GM08714 (cell line): ENCODE results near the gene PRRG2.
A peak's percentile ranks its signal among the peaks of the same experiment; 100 is the strongest.

ENCODE experiments used
- H3K4me3 ChIP-seq: fragments of 200-500 bp; sonication (Bioruptor generic); 2 replicates; pipeline ENCODE4 v1.5.1; 2014; ENCODE audit warnings: mild to moderate bottlenecking, low read length, inconsistent platforms
- ZNF274 ChIP-seq: IDR thresholded peaks from 2 replicates; pipeline ENCODE4 v1.6.1; 2012; ENCODE audit warnings: mild to moderate bottlenecking, low read depth, low read length

The PRRG2 gene

GRCh38 chr19:49570138-49570856, 10.8 kb upstream of the PRRG2 start:
- H3K4me3 ChIP-seq: no peak overlapping the region
- TF ChIP-seq ZNF274: no peak

GRCh38 chr19:49570997-49571676, 10.0 kb upstream of the PRRG2 start:
- no peak overlapping the region for H3K4me3 ChIP-seq
- TF ChIP-seq ZNF274: no peak

DNA sequence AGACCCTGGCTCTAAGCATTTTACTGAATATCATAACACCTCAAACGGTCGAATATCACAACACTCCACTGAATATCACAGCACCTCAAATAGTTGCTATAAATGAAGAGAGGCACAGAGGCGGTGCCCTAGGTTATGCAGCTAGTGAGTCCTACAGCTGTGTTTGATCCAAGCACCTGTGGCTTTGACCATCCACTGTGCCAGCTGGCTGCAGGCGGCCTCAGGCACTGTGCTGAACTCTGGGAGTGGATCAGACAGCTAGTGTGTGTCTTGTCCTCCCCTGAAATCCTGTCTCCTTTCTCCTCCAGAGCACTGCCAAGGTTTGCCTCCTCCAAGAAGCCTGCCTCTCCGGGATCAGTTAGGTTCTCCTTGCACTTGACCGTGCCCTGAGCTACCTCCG, 8.1 kb upstream of the PRRG2 start:
- H3K4me3 ChIP-seq: no peak overlapping the region
- TF ChIP-seq ZNF274: no peak

GRCh38 chr19:49573425-49573824, 7.7 kb upstream of the PRRG2 start:
- no peak for TF ChIP-seq ZNF274
- no peak overlapping the region for H3K4me3 ChIP-seq

GRCh38 chr19:49574206-49574755, 6.8 kb upstream of the PRRG2 start:
- TF ChIP-seq ZNF274: no peak

GRCh38 chr19:49579193-49579592, 1.9 kb upstream of the PRRG2 start:
- TF ChIP-seq ZNF274: no peak
- peak overlapping the region; percentile 94; the same call in 1 of the 2 replicates for H3K4me3 ChIP-seq

More at GRCh38 chr19:49574206-49574755, 6.8 kb upstream of the PRRG2 start:
- no peak overlapping the region for H3K4me3 ChIP-seq

GRCh38 chr19:49579947-49580263, 1.2 kb upstream of the PRRG2 start:
- TF ChIP-seq ZNF274: no peak

DNA sequence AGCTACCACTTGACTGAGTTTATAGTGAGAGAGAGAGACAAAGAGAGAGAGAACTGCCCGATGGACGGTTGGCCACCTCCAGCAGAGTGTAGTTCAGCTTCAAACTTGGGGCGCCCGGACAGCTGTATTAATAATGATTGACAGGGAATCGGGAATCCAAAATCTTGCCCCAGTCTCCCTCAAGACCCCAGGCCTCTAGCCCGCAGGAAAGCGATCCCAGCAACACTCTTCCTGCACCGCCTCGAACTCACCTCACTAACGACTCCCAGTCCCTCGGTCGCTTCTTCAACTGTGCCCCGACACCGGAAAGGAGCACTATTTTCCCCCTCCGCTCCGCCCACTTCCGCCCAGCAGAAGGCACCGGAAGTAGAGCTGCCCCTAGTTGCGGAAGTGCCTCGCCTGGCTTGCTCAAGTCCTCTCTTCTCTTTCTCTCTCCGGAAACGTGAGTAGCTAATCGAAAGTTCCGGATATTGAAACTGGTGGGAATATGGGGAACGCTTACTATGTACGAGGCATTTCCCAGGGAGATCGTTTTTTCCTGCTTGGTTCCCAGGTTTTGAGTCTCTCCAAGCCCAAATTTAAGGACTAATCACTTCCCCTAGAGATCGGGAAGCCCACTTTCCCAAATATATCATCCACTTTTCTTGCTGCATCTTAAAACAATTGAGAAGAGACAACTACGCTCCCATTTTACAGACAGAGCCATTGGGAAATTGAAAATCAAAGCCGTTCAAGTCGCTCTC, 681 bp upstream of the PRRG2 start, which contains the start of gene NOSIP:
NOSIP (minus strand) TSS at position 293 of the 743 bp plus-strand sequence. CDS start 19,865 bp downstream, outside the sequence.
- no peak for TF ChIP-seq ZNF274
- H3K4me3 ChIP-seq: peak within 1 kb of the TSS; percentile 94

More at GRCh38 chr19:49579947-49580263, 1.2 kb upstream of the PRRG2 start:
- peak overlapping the region; percentile 94 for H3K4me3 ChIP-seq

- no peak for TF ChIP-seq ZNF274
- no peak overlapping the region for H3K4me3 ChIP-seq
Observed at GRCh38 chr19:49583239-49583638, 2.1 kb downstream of the PRRG2 start.

- no peak for TF ChIP-seq ZNF274
- H3K4me3 ChIP-seq: no peak overlapping the region
Observed at GRCh38 chr19:49585023-49585422, 3.9 kb downstream of the PRRG2 start.

- H3K4me3 ChIP-seq: no peak overlapping the region
- TF ChIP-seq ZNF274: no peak
Observed at GRCh38 chr19:49587227-49587626, 6.1 kb downstream of the PRRG2 start.

DNA sequence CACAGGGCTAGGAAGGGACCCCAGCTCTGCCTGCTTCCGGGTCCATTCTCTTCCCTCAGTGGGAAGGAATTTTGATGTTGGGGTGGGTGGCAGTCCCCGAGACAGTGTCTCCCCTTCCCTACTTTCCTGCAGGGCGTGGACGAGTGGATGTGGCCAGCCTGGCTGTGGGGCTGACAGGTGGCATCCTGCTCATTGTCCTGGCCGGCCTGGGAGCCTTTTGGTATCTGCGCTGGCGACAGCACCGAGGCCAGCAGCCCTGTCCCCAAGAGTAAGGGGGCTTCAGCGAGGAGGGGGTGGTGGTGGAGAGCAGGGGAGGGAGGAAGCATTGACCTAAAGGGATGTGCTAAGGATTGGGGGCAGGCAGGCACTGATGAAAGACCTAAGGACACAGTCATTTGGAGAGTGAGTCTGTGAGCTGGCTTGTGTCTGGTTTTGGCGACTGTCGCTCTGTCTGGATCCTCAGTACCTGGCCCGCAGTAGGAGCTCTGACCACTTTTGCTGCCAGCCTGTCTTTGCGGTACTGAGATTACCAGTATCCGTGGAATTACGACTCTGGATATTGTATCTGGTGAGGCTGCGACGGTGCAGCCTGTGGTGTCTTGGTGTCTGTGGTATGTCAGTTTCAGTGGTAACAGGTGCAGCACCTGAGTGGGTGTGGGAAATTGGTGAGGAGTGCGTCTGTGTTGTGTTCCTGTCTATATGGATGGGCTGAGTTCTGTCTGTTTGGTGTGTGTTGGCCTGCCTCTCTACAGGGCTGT, 7.4 kb downstream of the PRRG2 start:
- TF ChIP-seq ZNF274: no peak
- no peak overlapping the region for H3K4me3 ChIP-seq

- no peak for TF ChIP-seq ZNF274
- no peak overlapping the region for H3K4me3 ChIP-seq
Observed at GRCh38 chr19:49589502-49589905, 8.4 kb downstream of the PRRG2 start.
